HCT116 (cell line): Measurements from ENCODE around the gene IDH3G. TPM values are rescaled to one million over a fixed set of nuclear protein-coding genes. Genes with fewer than 3 reads are reported as not detected.

Experiments
- ATAC-seq: fragments of 200-7000 bp; cut with Tn5 transposase; 2 replicates; pipeline ENCODE4 v1.9.1; 2020; ENCODE audit warnings: mild to moderate bottlenecking, moderate library complexity
- BruUV-seq: library from RNA; stranded (reverse); fragments of 400-500 nt; replicated peaks from 2 replicates; lab custom pipeline; 2021; lab: Mats Ljungman, UMichigan
- CTCF ChIA-PET: fragments of 300-600 bp; sonication (Branson Sonifier 250); formaldehyde crosslinking; loops from one replicate; lab custom pipeline; 2021; ENCODE audit warnings: antibody characterized with exemption; lab: Charles Lee
- POLR2A ChIA-PET: fragments of 300-600, 350-600 bp; sonication (Branson Sonifier 250); formaldehyde crosslinking; loops from one replicate; lab custom pipeline; 2021; ENCODE audit warnings: antibody characterized with exemption; lab: Charles Lee
- RAD21 ChIA-PET, 2 experiments: fragments of 300-600 bp; sonication (Branson Sonifier 250); formaldehyde crosslinking; loops; one replicate each; lab custom pipeline; 2023; ENCODE audit warnings: low total read pairs in 2 of 2; ENCODE audit not compliant: uncharacterized antibody in 2 of 2, unreplicated experiment in 2 of 2, low non-redundant PET in 1 of 2; lab: Charles Lee
- DNase-seq: peaks from one replicate; pipeline ENCODE4 v3.0.0-alpha.2; 2010; ENCODE audit warnings: low read depth, low spot score
- H2AFZ ChIP-seq: fragments of 200-600 bp; shearing (Covaris generic), sonication (generic); 2 replicates; pipeline ENCODE4 v1.6.1; 2017; ENCODE audit warnings: low read depth, mixed run types, mixed read lengths, antibody characterized with exemption, low read length; ENCODE audit not compliant: poor library complexity, severe bottlenecking
- H3K27ac ChIP-seq: 2 replicates; pipeline ENCODE4 v1.5.1; 2012; ENCODE audit warnings: low read depth, low read length
- H3K27me3 ChIP-seq: fragments of 200-600 bp; sonication (generic); 2 replicates; pipeline ENCODE4 v1.6.1; 2016; ENCODE audit warnings: mixed run types, low read length, mixed read lengths; ENCODE audit not compliant: insufficient read depth
- H3K36me3 ChIP-seq, 2 experiments: fragments of 200-500 bp in 1 of 2; fragments of 200-600 bp in 1 of 2; sonication (Bioruptor generic) in 1 of 2; sonication (generic) in 1 of 2; 2 replicates each; pipeline versions ENCODE4 v1.5.1 to v1.6.1; 2014 to 2016; ENCODE audit warnings: low read length in 2 of 2, inconsistent platforms in 1 of 2, mixed read lengths in 1 of 2, mixed run types in 1 of 2; ENCODE audit not compliant: insufficient read depth in 2 of 2, control insufficient read depth in 1 of 2
- H3K4me1 ChIP-seq, 2 experiments: fragments of 200-600 bp in 1 of 2; sonication (generic) in 1 of 2; 2 replicates each; pipeline versions ENCODE4 v1.5.1 to v1.6.1; 2012 to 2017; ENCODE audit warnings: low read length in 2 of 2, inconsistent platforms in 1 of 2, mild to moderate bottlenecking in 1 of 2, mixed read lengths in 1 of 2, mixed run types in 1 of 2, moderate library complexity in 1 of 2; ENCODE audit not compliant: insufficient read depth in 2 of 2, control insufficient read depth in 1 of 2
- H3K4me2 ChIP-seq: fragments of 200-600 bp; sonication (generic); 2 replicates; pipeline ENCODE4 v1.6.1; 2017; ENCODE audit warnings: mixed run types, low read length, mixed read lengths
- H3K4me3 ChIP-seq, 2 experiments: fragments of 200-600 bp in 1 of 2; sonication (generic) in 1 of 2; replicated peaks in 1 of 2; 2 replicates each; pipeline ENCODE4 v1.5.1; 2011 to 2016; ENCODE audit warnings: low read length in 2 of 2, control low read depth in 1 of 2, low read depth in 1 of 2, mild to moderate bottlenecking in 1 of 2, mixed read lengths in 1 of 2, mixed run types in 1 of 2
- H3K79me2 ChIP-seq: fragments of 200-600 bp; sonication (generic); 2 replicates; pipeline ENCODE4 v1.6.1; 2017; ENCODE audit warnings: mild to moderate bottlenecking, mixed run types, low read length, moderate library complexity, mixed read lengths; ENCODE audit not compliant: insufficient read depth
- H3K9ac ChIP-seq: fragments of 200-600 bp; sonication (generic); 2 replicates; pipeline ENCODE4 v1.6.1; 2016; ENCODE audit warnings: low read length, mixed read lengths
- H3K9me2 ChIP-seq: fragments of 200-600 bp; sonication (generic), shearing (Covaris generic); 2 replicates; pipeline ENCODE4 v1.6.1; 2017; ENCODE audit warnings: mixed run types, mild to moderate bottlenecking, moderate library complexity; ENCODE audit not compliant: insufficient read depth
- H3K9me3 ChIP-seq, 2 experiments: fragments of 200-500 bp in 1 of 2; fragments of 200-600 bp in 1 of 2; sonication (Bioruptor generic) in 1 of 2; sonication (generic) in 1 of 2; 2 replicates each; pipeline ENCODE4 v1.6.1; 2014 to 2017; ENCODE audit warnings: low read length in 2 of 2, mixed read lengths in 2 of 2, inconsistent platforms in 1 of 2, low read depth in 1 of 2, mild to moderate bottlenecking in 1 of 2, mixed run types in 1 of 2, moderate library complexity in 1 of 2; ENCODE audit not compliant: control insufficient read depth in 1 of 2, insufficient read depth in 1 of 2
- H4K20me1 ChIP-seq: fragments of 200-600 bp; sonication (generic), shearing (Covaris generic); 2 replicates; pipeline ENCODE4 v1.6.1; 2017; ENCODE audit warnings: mixed run types, mild to moderate bottlenecking, moderate library complexity; ENCODE audit not compliant: insufficient read depth
- CBX3 ChIP-seq: IDR thresholded peaks from 2 replicates; pipeline ENCODE4 v1.6.1; 2012; ENCODE audit warnings: low read depth
- EGR1 ChIP-seq: IDR thresholded peaks from 2 replicates; pipeline ENCODE4 v1.6.1; 2012; ENCODE audit warnings: low read depth
- EZH2 ChIP-seq: fragments of 200-600 bp; sonication (generic); IDR thresholded peaks from 2 replicates; pipeline ENCODE4 v1.6.1; 2017; ENCODE audit warnings: antibody characterized with exemption, mixed run types
- EZH2phosphoT487 ChIP-seq: fragments of 200-600 bp; IDR thresholded peaks from 2 replicates; pipeline ENCODE4 v1.6.1; 2018; ENCODE audit warnings: antibody characterized with exemption, borderline replicate concordance
- FOSL1 ChIP-seq: IDR thresholded peaks from 2 replicates; pipeline ENCODE4 v1.6.1; 2012; ENCODE audit warnings: low read depth
- POLR2AphosphoS5 ChIP-seq: IDR thresholded peaks from 2 replicates; pipeline ENCODE4 v1.6.1; 2011; ENCODE audit warnings: mild to moderate bottlenecking, low read depth, low read length, moderate library complexity
- RAD21 ChIP-seq: IDR thresholded peaks from 2 replicates; pipeline ENCODE4 v1.6.1; 2012; ENCODE audit warnings: low read depth, mild to moderate bottlenecking
- SIN3A ChIP-seq: IDR thresholded peaks from 2 replicates; pipeline ENCODE4 v1.6.1; 2012; ENCODE audit warnings: low read depth
- TCF7L2 ChIP-seq: IDR thresholded peaks from 2 replicates; pipeline ENCODE4 v1.7.0; 2011; ENCODE audit warnings: borderline replicate concordance, inconsistent platforms; ENCODE audit not compliant: insufficient read depth, insufficient read length; ENCODE audit errors: extremely low read depth
- YY1 ChIP-seq: IDR thresholded peaks from 2 replicates; pipeline ENCODE4 v1.6.1; 2011; ENCODE audit warnings: low read length, low read depth, moderate library complexity, mild to moderate bottlenecking; ENCODE audit not compliant: insufficient replicate concordance; ENCODE audit errors: extremely low read depth
- ZFX ChIP-seq: fragments of 450-650 bp; IDR thresholded peaks from 2 replicates; pipeline ENCODE4 v1.6.1; 2017
- intact Hi-C: fragments of 100-400 bp; cut with micrococcal nuclease; formaldehyde crosslinking; loops from 2 replicates; pipeline ENCODE4 v1.10.0; 2022
- total RNA-seq: library from RNA; stranded (reverse); gene quantifications from one replicate; pipeline ENCODE4 v1.2.1, GENCODE V29; 2021; ENCODE audit not compliant: unreplicated experiment
- TF ChIP-seq, protein P1 (sequence below): IDR thresholded peaks from 2 replicates; pipeline ENCODE4 v1.6.1; 2011; ENCODE audit warnings: mild to moderate bottlenecking, low read length, moderate library complexity; ENCODE audit not compliant: insufficient replicate concordance; ENCODE audit errors: extremely low read depth
- TF ChIP-seq, protein P2 (sequence below): IDR thresholded peaks from 2 replicates; pipeline ENCODE4 v1.6.1; 2012; ENCODE audit warnings: low read depth

Gene IDH3G
- total RNA-seq, 1 experiment from 2014 or later = 49.7 TPM

DNA sequence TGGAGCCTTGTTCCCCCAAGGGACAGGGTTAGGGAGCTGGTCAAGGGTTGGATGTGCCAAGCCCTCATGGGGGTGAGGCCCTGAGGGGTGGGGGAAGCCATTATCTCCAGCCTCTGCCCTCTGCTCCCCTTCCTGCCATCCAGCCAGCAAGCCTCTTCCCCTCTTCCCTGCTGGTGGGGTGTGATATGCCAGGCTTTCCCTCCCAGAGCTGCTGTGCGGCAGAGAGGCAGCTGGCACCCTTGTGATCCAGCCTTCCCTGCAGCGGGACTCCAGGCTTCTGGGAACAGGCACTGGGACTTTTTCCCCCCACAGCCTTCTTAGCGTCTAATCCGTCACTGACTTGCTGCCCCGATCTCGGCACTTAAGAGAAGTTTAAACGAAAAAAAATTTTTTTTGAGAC lies 6.6 kb upstream of the IDH3G start:
- ATAC-seq (peak; percentile 40; the same call in 1 of the 2 replicates), DNase-seq (no peak)
- H2AFZ ChIP-seq = no peak overlapping the region
- H3K9me2 ChIP-seq = no peaks in the 10 kb centered on the region
- H3K36me3 ChIP-seq = peaks cover 0 to 6% of the 10 kb centered on the region in 2 experiments; a peak in 1 of 4 replicates
- no peak overlapping the region for H3K4me3 ChIP-seq
- H3K27me3 ChIP-seq = no peaks in the 10 kb centered on the region
- no peak overlapping the region for H3K9ac ChIP-seq
- H3K4me2 ChIP-seq = no peak overlapping the region
- peaks cover 0 to 3% of the 10 kb centered on the region in 2 experiments; a peak in 1 of 4 replicates for H3K4me1 ChIP-seq
- no TSS peak for BruUV-seq
- ChIA-PET RAD21 (interaction anchor here in 1 of 2 experiments (0.6 kb wide), 1 partner anchor 85 kb away, joined by 3 read pairs; no protein-coding TSS in a partner anchor), CTCF (no interaction called here), POLR2A (no interaction called here)
- no peak overlapping the region for H3K27ac ChIP-seq
- no peaks in the 10 kb centered on the region for H4K20me1 ChIP-seq
- TF ChIP-seq CBX3 = no peak
- no peak for TF ChIP-seq ZFX
- TF ChIP-seq FOSL1 = no peak
- no peak for TF ChIP-seq RAD21
- TF ChIP-seq, protein P1, sequence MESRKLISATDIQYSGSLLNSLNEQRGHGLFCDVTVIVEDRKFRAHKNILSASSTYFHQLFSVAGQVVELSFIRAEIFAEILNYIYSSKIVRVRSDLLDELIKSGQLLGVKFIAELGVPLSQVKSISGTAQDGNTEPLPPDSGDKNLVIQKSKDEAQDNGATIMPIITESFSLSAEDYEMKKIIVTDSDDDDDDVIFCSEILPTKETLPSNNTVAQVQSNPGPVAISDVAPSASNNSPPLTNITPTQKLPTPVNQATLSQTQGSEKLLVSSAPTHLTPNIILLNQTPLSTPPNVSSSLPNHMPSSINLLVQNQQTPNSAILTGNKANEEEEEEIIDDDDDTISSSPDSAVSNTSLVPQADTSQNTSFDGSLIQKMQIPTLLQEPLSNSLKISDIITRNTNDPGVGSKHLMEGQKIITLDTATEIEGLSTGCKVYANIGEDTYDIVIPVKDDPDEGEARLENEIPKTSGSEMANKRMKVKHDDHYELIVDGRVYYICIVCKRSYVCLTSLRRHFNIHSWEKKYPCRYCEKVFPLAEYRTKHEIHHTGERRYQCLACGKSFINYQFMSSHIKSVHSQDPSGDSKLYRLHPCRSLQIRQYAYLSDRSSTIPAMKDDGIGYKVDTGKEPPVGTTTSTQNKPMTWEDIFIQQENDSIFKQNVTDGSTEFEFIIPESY = no peak
- no peak for TF ChIP-seq POLR2AphosphoS5
- no peak for TF ChIP-seq TCF7L2
- no peak for TF ChIP-seq SIN3A
- TF ChIP-seq EGR1 = no peak
- no peak for TF ChIP-seq EZH2phosphoT487
- TF ChIP-seq YY1 = no peak
- TF ChIP-seq, protein P2, sequence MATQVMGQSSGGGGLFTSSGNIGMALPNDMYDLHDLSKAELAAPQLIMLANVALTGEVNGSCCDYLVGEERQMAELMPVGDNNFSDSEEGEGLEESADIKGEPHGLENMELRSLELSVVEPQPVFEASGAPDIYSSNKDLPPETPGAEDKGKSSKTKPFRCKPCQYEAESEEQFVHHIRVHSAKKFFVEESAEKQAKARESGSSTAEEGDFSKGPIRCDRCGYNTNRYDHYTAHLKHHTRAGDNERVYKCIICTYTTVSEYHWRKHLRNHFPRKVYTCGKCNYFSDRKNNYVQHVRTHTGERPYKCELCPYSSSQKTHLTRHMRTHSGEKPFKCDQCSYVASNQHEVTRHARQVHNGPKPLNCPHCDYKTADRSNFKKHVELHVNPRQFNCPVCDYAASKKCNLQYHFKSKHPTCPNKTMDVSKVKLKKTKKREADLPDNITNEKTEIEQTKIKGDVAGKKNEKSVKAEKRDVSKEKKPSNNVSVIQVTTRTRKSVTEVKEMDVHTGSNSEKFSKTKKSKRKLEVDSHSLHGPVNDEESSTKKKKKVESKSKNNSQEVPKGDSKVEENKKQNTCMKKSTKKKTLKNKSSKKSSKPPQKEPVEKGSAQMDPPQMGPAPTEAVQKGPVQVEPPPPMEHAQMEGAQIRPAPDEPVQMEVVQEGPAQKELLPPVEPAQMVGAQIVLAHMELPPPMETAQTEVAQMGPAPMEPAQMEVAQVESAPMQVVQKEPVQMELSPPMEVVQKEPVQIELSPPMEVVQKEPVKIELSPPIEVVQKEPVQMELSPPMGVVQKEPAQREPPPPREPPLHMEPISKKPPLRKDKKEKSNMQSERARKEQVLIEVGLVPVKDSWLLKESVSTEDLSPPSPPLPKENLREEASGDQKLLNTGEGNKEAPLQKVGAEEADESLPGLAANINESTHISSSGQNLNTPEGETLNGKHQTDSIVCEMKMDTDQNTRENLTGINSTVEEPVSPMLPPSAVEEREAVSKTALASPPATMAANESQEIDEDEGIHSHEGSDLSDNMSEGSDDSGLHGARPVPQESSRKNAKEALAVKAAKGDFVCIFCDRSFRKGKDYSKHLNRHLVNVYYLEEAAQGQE = no peak
- TF ChIP-seq EZH2 = no peak
- peaks cover 9% of the 10 kb centered on the region; the same call in 1 of the 2 replicates for H3K79me2 ChIP-seq
- intact Hi-C loops = no loop called here
- no peaks in the 10 kb centered on the region for H3K9me3 ChIP-seq
